ENCODE measurements around the gene SUSD1. TPM values are rescaled to one million over a fixed set of nuclear protein-coding genes. Genes with fewer than 3 reads are reported as not detected.

The SUSD1 gene
- polyA plus RNA-seq, 3 donors = 32.6 to 41.6 (median 34.5) TPM

- no peak for DNase-seq (ENCODE audit: extremely low read depth in 1 of 11, low read depth in 9 of 11, low spot score in 4 of 11)
Measured at GRCh38 chr9:112179816-112180215, 4.7 kb upstream of the SUSD1 start.

DNA sequence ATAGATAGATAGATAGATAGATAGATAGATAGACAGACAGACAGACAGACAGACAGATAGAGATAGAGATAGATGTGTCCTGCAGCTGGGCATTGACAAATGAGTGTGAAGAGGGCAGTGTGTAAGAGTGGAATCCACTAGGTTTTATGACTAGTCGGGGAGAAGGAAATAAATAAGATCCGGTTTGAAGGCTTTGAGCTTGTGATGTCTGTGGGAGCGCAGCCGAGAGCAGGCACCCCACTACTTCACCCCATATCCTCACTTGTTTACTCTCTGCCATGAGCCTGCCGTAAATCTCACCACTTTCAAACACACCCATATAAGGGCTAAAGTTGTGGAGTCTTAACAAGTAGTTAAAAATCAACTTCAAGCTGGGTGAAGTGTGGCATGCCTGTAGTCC lies 1.4 kb upstream of the SUSD1 start:
- peak in 1 of 11 donors; percentile 50 for DNase-seq (ENCODE audit: extremely low read depth in 1 of 11, low read depth in 9 of 11, low spot score in 4 of 11)

- DNase-seq (ENCODE audit: extremely low read depth in 1 of 11, low read depth in 9 of 11, low spot score in 4 of 11) = no peak
Measured at GRCh38 chr9:112175796-112176315, 759 bp upstream of the SUSD1 start.

DNA sequence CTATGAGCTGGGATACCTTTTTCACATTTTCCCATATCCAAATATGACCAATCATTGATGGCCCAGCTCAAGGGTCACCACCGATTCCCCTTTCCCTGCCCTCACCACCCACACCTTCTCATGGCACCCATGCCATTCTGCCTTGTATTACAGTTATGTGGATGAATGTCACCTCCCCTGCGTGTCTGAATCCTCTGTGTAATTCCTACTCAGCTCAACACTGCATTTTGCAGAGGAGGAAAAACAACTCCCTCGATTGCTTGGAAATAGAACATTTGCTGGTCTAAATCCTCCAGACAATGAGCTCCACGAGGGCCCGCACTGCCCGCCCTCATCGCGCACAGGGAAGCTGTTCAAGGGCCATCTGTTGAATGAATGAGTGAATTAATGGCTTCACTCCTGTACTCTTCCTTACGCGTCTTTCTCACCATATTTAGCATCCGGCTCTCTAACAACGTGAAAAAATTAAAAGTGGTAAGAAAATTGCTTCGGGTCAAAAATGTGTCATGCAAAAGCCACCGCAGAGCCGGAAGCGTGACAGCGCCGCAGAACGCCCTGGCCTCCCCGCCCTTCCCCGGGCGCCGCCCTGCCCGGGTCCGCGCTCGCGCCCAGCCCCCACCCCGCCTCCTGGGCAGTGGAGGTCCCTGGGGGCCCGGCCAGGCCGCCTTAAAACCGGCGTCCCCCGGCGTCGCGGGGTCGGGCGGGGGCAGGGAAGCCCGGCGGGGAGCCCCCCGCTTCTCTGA lies 704 bp downstream of the SUSD1 start:
- no peak for DNase-seq (ENCODE audit: extremely low read depth in 1 of 11, low read depth in 9 of 11, low spot score in 4 of 11)

GRCh38 chr9:112173489-112174221 lies 1.4 kb downstream of the SUSD1 start:
- DNase-seq (ENCODE audit: extremely low read depth in 1 of 11, low read depth in 9 of 11, low spot score in 4 of 11) = no peak

GRCh38 chr9:112170968-112171367 lies 4.1 kb downstream of the SUSD1 start:
- no peak for DNase-seq (ENCODE audit: extremely low read depth in 1 of 11, low read depth in 9 of 11, low spot score in 4 of 11)

DNA sequence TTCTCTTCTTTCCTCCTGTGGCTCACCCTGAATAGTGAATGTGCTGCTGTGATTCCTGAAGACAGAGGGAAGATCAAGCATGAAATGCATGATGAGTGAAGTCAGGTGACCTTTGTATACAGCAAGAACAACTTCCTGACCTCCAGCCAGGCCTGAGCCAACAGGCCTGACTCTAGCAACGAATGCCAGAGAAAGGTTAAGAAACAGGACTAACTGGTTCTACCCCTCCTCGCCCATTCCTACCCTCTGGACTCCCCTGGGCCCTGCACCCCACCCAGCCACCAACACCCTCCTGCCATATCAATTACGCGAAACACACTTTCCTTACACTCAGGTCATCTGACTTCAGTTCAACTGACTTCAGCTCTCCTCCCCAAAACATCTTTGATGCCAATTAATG lies 4.9 kb downstream of the SUSD1 start:
- DNase-seq (ENCODE audit: extremely low read depth in 1 of 11, low read depth in 9 of 11, low spot score in 4 of 11) = no peak

GRCh38 chr9:112169368-112169767 lies 5.7 kb downstream of the SUSD1 start:
- no peak for DNase-seq (ENCODE audit: extremely low read depth in 1 of 11, low read depth in 9 of 11, low spot score in 4 of 11)

- DNase-seq (ENCODE audit: extremely low read depth in 1 of 11, low read depth in 9 of 11, low spot score in 4 of 11) = no peak
Measured at GRCh38 chr9:112168197-112168596, 6.9 kb downstream of the SUSD1 start.

GRCh38 chr9:112166176-112167140 lies 8.6 kb downstream of the SUSD1 start:
- peak in 1 of 11 donors; percentile 58 for DNase-seq (ENCODE audit: extremely low read depth in 1 of 11, low read depth in 9 of 11, low spot score in 4 of 11)

DNA sequence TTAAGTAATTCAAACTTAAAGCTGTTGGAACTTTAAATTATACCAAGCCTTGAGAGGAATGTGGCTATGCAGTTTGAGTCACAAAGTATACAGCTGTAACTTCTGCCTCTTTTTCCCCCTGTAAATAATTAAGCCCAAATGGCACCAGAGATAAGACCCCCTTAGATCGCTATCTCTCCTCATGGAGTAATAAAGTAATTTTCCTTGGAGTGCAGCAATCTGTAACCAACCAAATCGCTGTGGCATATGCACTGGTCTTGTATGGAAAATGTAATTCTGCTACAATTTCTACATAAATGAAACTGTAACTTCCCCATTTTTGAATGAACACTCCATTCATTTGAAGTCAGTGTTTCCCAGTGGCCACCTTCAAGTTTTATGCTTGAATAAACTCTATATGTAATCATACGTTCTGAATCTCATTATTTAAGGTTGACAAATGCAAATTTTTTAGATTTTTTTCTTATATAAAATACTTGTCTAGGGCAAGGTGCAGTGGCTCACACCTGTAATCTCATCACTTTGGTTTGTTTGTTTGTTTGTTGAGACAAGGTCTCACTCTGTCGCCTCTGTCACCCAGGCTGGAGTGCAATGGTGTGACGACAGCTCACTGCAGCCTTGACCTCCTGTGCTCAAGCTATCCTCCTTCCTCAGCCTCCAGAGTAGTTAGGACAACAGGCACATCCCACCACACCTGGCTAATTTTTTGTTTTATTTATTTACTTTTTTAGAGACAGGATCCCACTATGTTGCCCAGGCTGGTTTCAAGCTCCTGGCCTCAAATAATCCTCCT lies 12.3 kb downstream of the SUSD1 start:
- DNase-seq (ENCODE audit: extremely low read depth in 1 of 11, low read depth in 9 of 11, low spot score in 4 of 11) = no peak

GRCh38 chr9:112159781-112160180 lies 15.3 kb downstream of the SUSD1 start:
- no peak for DNase-seq (ENCODE audit: extremely low read depth in 1 of 11, low read depth in 9 of 11, low spot score in 4 of 11)

- no peak for DNase-seq (ENCODE audit: extremely low read depth in 1 of 11, low read depth in 9 of 11, low spot score in 4 of 11)
Measured at GRCh38 chr9:112158656-112159367, 16.3 kb downstream of the SUSD1 start.

DNA sequence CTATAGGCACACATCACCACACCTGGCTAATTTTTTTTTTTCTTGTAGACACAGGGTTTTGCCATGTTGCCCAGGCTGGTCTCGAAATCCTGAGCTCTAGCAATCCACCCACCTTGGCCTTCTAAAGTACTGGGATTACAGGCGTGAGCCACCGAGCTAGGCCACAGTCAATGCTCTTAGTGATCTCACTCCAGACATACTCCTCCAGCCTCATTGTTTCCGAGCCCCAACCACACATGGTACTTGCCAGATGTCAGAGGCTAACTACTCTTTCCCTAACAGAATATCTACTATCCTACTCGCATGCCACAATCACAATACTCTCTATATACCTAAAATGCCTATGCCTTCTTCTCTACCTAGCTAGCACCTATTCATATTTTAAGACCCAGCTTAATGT lies 17.1 kb downstream of the SUSD1 start:
- no peak for DNase-seq (ENCODE audit: extremely low read depth in 1 of 11, low read depth in 9 of 11, low spot score in 4 of 11)

- no peak for DNase-seq (ENCODE audit: extremely low read depth in 1 of 11, low read depth in 9 of 11, low spot score in 4 of 11)
Measured at GRCh38 chr9:112157087-112157486, 18.0 kb downstream of the SUSD1 start.

DNA sequence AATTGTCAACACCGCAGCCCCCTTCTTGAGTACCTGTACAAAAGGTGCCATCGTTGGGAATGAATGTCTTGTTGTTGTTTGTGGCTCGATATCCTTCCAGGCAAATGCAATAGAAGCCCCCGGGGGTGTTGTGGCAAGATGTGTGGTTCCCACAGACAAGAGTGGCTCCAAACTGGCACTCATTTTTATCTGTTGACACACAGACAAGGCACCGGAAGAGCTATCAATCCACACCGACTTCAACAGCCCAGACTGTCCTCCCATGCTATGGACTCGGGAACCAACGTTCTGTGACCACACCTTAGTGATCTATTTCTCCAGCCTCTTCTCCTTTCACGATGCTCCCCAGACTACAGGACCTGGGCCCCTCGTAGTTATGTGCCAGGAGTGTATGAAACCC lies 25.9 kb downstream of the SUSD1 start:
- DNase-seq (ENCODE audit: extremely low read depth in 1 of 11, low read depth in 9 of 11, low spot score in 4 of 11) = no peak

DNA sequence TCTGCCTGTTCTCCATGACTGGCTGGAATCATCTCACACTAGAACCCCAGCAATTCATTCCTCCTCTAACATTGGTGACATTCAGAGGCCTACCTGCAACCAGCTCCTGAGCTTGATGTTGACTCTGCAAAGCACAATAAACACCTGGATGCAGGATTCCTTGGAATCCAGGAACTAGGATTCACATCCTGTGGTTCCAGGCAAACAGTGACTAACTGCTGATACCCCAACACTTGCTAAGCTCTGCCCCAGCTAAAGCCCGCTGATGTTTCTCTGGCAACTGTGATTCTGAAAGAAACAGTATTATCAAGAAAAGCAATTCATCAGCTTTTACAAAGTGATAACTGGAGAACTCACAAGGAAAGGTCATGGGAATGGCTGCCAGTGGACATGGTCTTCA lies 29.2 kb downstream of the SUSD1 start:
- DNase-seq (ENCODE audit: extremely low read depth in 1 of 11, low read depth in 9 of 11, low spot score in 4 of 11) = no peak

GRCh38 chr9:112144807-112145206 lies 30.3 kb downstream of the SUSD1 start:
- no peak for DNase-seq (ENCODE audit: extremely low read depth in 1 of 11, low read depth in 9 of 11, low spot score in 4 of 11)

Measured in renal cortex interstitium (tissue), 11 donors.